Endothelial cell of umbilical vein (primary cell): ENCODE measurements around the gene TMEM178B.

Source experiments
- CTCF ChIP-seq, 2 donors: IDR thresholded peaks; 1 replicate in 1 of 2; 2 replicates in 1 of 2; pipeline ENCODE4 v1.5.1; 2011; ENCODE audit warnings: low read length in 2 of 2, mild to moderate bottlenecking in 2 of 2, moderate library complexity in 2 of 2, control low read depth in 1 of 2, inconsistent platforms in 1 of 2, low read depth in 1 of 2; ENCODE audit not compliant: insufficient read depth in 1 of 2; ENCODE audit errors: extremely low read depth in 1 of 2
- EZH2 ChIP-seq: IDR thresholded peaks from 2 replicates; pipeline ENCODE4 v1.6.1; 2012; ENCODE audit warnings: borderline replicate concordance, low read depth, mild to moderate bottlenecking, moderate library complexity, low read length, inconsistent platforms; ENCODE audit not compliant: severe bottlenecking
- MAX ChIP-seq: IDR thresholded peaks from 2 replicates; pipeline ENCODE4 v1.6.1; 2011; ENCODE audit not compliant: insufficient read depth, insufficient read length
- POLR2A ChIP-seq: IDR thresholded peaks from 2 replicates; pipeline ENCODE4 v1.6.1; 2012; ENCODE audit warnings: low read depth, mild to moderate bottlenecking, control low read depth, low read length
- POLR2AphosphoS5 ChIP-seq: IDR thresholded peaks from 2 replicates; pipeline ENCODE4 v1.6.1; 2012; ENCODE audit warnings: low read depth, mild to moderate bottlenecking, control low read depth, low read length, moderate library complexity; ENCODE audit not compliant: insufficient read depth

- TF ChIP-seq CTCF (IDR thresholded peaks at IDR 0.05; ENCODE audit: extremely low read depth in 1 of 2, insufficient read depth in 1 of 2, low read depth in 1 of 2, low read length in 2 of 2) (no peak), EZH2 (no peak), POLR2A (no peak), POLR2AphosphoS5 (no peak), MAX (no peak)
Observed at GRCh38 chr7:141462958-141463357, 389.1 kb downstream of the TMEM178B start.
